H1 (cell line): ENCODE data around the gene OR13C9. TPM values are rescaled to one million over a fixed set of nuclear protein-coding genes. Genes with fewer than 3 reads are reported as not detected.

ENCODE experiments used
- CTCF ChIA-PET: fragments of 300-600 bp; sonication (Branson Sonifier 250); formaldehyde crosslinking; loops from one replicate; lab custom pipeline; 2021; ENCODE audit not compliant: partially characterized antibody; lab: Charles Lee
- POLR2A ChIA-PET: fragments of 300-600 bp; sonication (Branson Sonifier 250); formaldehyde crosslinking; loops from one replicate; lab custom pipeline; 2021; ENCODE audit warnings: inconsistent platforms; ENCODE audit not compliant: partially characterized antibody; lab: Charles Lee
- DNase-seq, 2 experiments: peaks; one replicate each; pipeline versions ENCODE4 v3.0.0 to v3.0.0-alpha.2; 2010 to 2022; ENCODE audit warnings: low spot score in 2 of 2, low read depth in 1 of 2, mixed read lengths in 1 of 2
- FAIRE-seq: peaks from 2 replicates; lab custom pipeline; 2011; peaks lifted over from hg19 to GRCh38; lab: Jason Lieb, UNC
- H2AFZ ChIP-seq: 2 replicates; pipeline ENCODE4 v1.8.1; 2012; ENCODE audit warnings: low read length, inconsistent platforms
- H2AK5ac ChIP-seq: 2 replicates; pipeline ENCODE4 v1.6.1; 2013; ENCODE audit warnings: low read depth, low read length
- H2BK120ac ChIP-seq: replicated peaks from 2 replicates; pipeline ENCODE3; 2013; ENCODE audit warnings: low read depth, low read length, inconsistent platforms
- H2BK12ac ChIP-seq: 2 replicates; pipeline ENCODE4 v1.6.1; 2013; ENCODE audit warnings: low read depth, low read length
- H2BK15ac ChIP-seq: 2 replicates; pipeline ENCODE4 v1.6.1; 2013; ENCODE audit warnings: low read length
- H2BK20ac ChIP-seq: 2 replicates; pipeline ENCODE4 v1.6.1; 2013; ENCODE audit warnings: low read length
- H2BK5ac ChIP-seq: 2 replicates; pipeline ENCODE4 v1.6.1; 2013; ENCODE audit warnings: low read depth, low read length
- H3K14ac ChIP-seq: 2 replicates; pipeline ENCODE4 v1.6.1; 2013; ENCODE audit warnings: inconsistent platforms; ENCODE audit not compliant: insufficient read length
- H3K18ac ChIP-seq: 2 replicates; pipeline ENCODE4 v1.6.1; 2013; ENCODE audit warnings: low read length; ENCODE audit errors: extremely low read depth
- H3K23ac ChIP-seq: 2 replicates; pipeline ENCODE4 v1.6.1; 2013; ENCODE audit warnings: inconsistent platforms; ENCODE audit not compliant: insufficient read length
- H3K23me2 ChIP-seq: 2 replicates; pipeline ENCODE4 v1.6.1; 2013; ENCODE audit warnings: low read depth, low read length
- H3K27ac ChIP-seq: 2 replicates; pipeline ENCODE4 v1.6.1; 2011; ENCODE audit warnings: low read depth, low read length, inconsistent platforms
- H3K27me3 ChIP-seq, 4 experiments: replicated peaks in 1 of 4; 1 replicate in 1 of 4; 2 replicates in 3 of 4; pipeline versions ENCODE4 v1.6.1 to v1.8.1; 2011 to 2013; ENCODE audit warnings: low read length in 3 of 4, mild to moderate bottlenecking in 3 of 4, inconsistent platforms in 2 of 4, mixed read lengths in 2 of 4, moderate library complexity in 1 of 4; ENCODE audit not compliant: control insufficient read depth in 3 of 4, insufficient read depth in 3 of 4; ENCODE audit errors: extremely low read depth in 1 of 4
- H3K36me3 ChIP-seq, 4 experiments: 2 replicates each; pipeline versions ENCODE4 v1.6.1 to v1.8.1; 2011 to 2013; ENCODE audit warnings: mild to moderate bottlenecking in 4 of 4, low read length in 3 of 4, moderate library complexity in 2 of 4, control low read depth in 1 of 4, inconsistent platforms in 1 of 4; ENCODE audit not compliant: insufficient read depth in 4 of 4, control insufficient read depth in 2 of 4
- H3K4ac ChIP-seq: replicated peaks from 2 replicates; pipeline ENCODE3; 2013; ENCODE audit warnings: low read length, low read depth, mixed read lengths, inconsistent platforms; ENCODE audit not compliant: insufficient read length
- H3K4me1 ChIP-seq, 4 experiments: replicated peaks in 1 of 4; 1 replicate in 1 of 4; 2 replicates in 3 of 4; pipeline versions ENCODE4 v1.6.1 to v1.8.1; 2011 to 2013; ENCODE audit warnings: low read length in 3 of 4, inconsistent platforms in 2 of 4, mixed read lengths in 1 of 4; ENCODE audit not compliant: insufficient read depth in 4 of 4, control insufficient read depth in 3 of 4
- H3K4me2 ChIP-seq, 2 experiments: 2 replicates each; pipeline versions ENCODE4 v1.6.1 to v1.8.1; 2011 to 2013; ENCODE audit warnings: low read depth in 2 of 2, low read length in 2 of 2, control low read depth in 1 of 2, inconsistent platforms in 1 of 2, mild to moderate bottlenecking in 1 of 2; ENCODE audit not compliant: insufficient read depth in 1 of 2
- H3K4me3 ChIP-seq, 4 experiments: fragments of 200-600, 300-600 bp in 1 of 4; sonication (generic), shearing (Covaris generic), sonication (Bioruptor Twin) in 1 of 4; 2 replicates each; pipeline versions ENCODE4 v1.5.1 to v1.8.1; 2011 to 2016; ENCODE audit warnings: low read length in 4 of 4, low read depth in 3 of 4, control low read depth in 2 of 4, inconsistent platforms in 2 of 4, mild to moderate bottlenecking in 2 of 4, mixed read lengths in 1 of 4, moderate library complexity in 1 of 4; ENCODE audit not compliant: insufficient read depth in 2 of 4; ENCODE audit errors: extremely low read depth in 1 of 4
- H3K56ac ChIP-seq: replicated peaks from 2 replicates; pipeline ENCODE3; 2013; ENCODE audit warnings: low read depth, mild to moderate bottlenecking, mixed read lengths, low read length, inconsistent platforms; ENCODE audit not compliant: insufficient read length
- H3K79me1 ChIP-seq: 2 replicates; pipeline ENCODE4 v1.6.1; 2013; ENCODE audit warnings: low read depth, low read length, control low read depth
- H3K79me2 ChIP-seq, 2 experiments: 2 replicates each; pipeline versions ENCODE4 v1.6.1 to v1.8.1; 2012 to 2013; ENCODE audit warnings: low read length in 2 of 2, mild to moderate bottlenecking in 2 of 2, inconsistent platforms in 1 of 2; ENCODE audit not compliant: insufficient read depth in 2 of 2, control insufficient read depth in 1 of 2
- H3K9ac ChIP-seq, 4 experiments: replicated peaks in 1 of 4; 1 replicate in 1 of 4; 2 replicates in 3 of 4; pipeline versions ENCODE4 v1.6.1 to v1.8.1; 2011 to 2013; ENCODE audit warnings: low read depth in 3 of 4, low read length in 3 of 4, control low read depth in 2 of 4, mild to moderate bottlenecking in 2 of 4, moderate library complexity in 2 of 4, inconsistent platforms in 1 of 4; ENCODE audit errors: extremely low read depth in 1 of 4
- H3K9me3 ChIP-seq, 2 experiments: 2 replicates each; pipeline versions ENCODE4 v1.6.1 to v1.8.1; 2012 to 2013; ENCODE audit warnings: mild to moderate bottlenecking in 2 of 2, moderate library complexity in 2 of 2, control low read depth in 1 of 2, inconsistent platforms in 1 of 2, low read depth in 1 of 2, low read length in 1 of 2, mixed read lengths in 1 of 2; ENCODE audit not compliant: insufficient read depth in 2 of 2
- H4K20me1 ChIP-seq, 2 experiments: replicated peaks in 1 of 2; 2 replicates each; pipeline versions ENCODE3 to v1.8.1; 2011 to 2013; ENCODE audit warnings: inconsistent platforms in 2 of 2, low read length in 2 of 2, mild to moderate bottlenecking in 1 of 2; ENCODE audit not compliant: insufficient read depth in 2 of 2, control insufficient read depth in 1 of 2
- H4K5ac ChIP-seq: 2 replicates; pipeline ENCODE4 v1.6.1; 2013; ENCODE audit warnings: low read length, low read depth, mixed read lengths, inconsistent platforms; ENCODE audit not compliant: insufficient read length
- H4K8ac ChIP-seq: 2 replicates; pipeline ENCODE4 v1.8.0; 2013; ENCODE audit warnings: mild to moderate bottlenecking, moderate library complexity, low read length, inconsistent platforms; ENCODE audit not compliant: insufficient read depth; ENCODE audit errors: extremely low read depth
- H4K91ac ChIP-seq: replicated peaks from 2 replicates; pipeline ENCODE3; 2013; ENCODE audit warnings: low read length, mixed read lengths, inconsistent platforms; ENCODE audit not compliant: insufficient read length
- BACH1 ChIP-seq: IDR thresholded peaks from 2 replicates; pipeline ENCODE4 v1.6.1; 2012; ENCODE audit warnings: low read length, improper control_type of control experiment
- BRCA1 ChIP-seq: IDR thresholded peaks from 2 replicates; pipeline ENCODE4 v1.6.1; 2012; ENCODE audit warnings: low read depth, low read length, improper control_type of control experiment
- CBX5 ChIP-seq: fragments of 300-800, 300-1000 bp; sonication (generic); IDR thresholded peaks from 2 replicates; pipeline ENCODE4 v1.7.1; 2016; ENCODE audit warnings: antibody characterized with exemption, low read length, low read depth
- CHD2 ChIP-seq: IDR thresholded peaks from 2 replicates; pipeline ENCODE4 v1.6.1; 2012; ENCODE audit warnings: low read length, improper control_type of control experiment
- CREB1 ChIP-seq: IDR thresholded peaks from 2 replicates; pipeline ENCODE4 v1.6.1; 2012; ENCODE audit warnings: inconsistent platforms
- EGR1 ChIP-seq: IDR thresholded peaks from 2 replicates; pipeline ENCODE4 v1.6.1; 2011; ENCODE audit warnings: low read depth, low read length, borderline replicate concordance
- EZH2 ChIP-seq: fragments of 200-600 bp; sonication (generic); IDR thresholded peaks from 2 replicates; pipeline ENCODE4 v1.7.1; 2012; ENCODE audit warnings: low read depth, mild to moderate bottlenecking, moderate library complexity, low read length, inconsistent platforms; ENCODE audit not compliant: severe bottlenecking
- GTF2F1 ChIP-seq: IDR thresholded peaks from 2 replicates; pipeline ENCODE4 v1.6.1; 2012; ENCODE audit warnings: low read depth, low read length, improper control_type of control experiment, borderline replicate concordance
- KDM5A ChIP-seq: fragments of 200-600 bp; IDR thresholded peaks from 2 replicates; pipeline ENCODE4 v1.7.1; 2012; ENCODE audit warnings: mild to moderate bottlenecking, low read length, inconsistent platforms, mixed read lengths
- NANOG ChIP-seq: IDR thresholded peaks from 2 replicates; pipeline ENCODE4 v1.6.1; 2011; ENCODE audit warnings: low read length, low read depth, mild to moderate bottlenecking, inconsistent platforms; ENCODE audit not compliant: insufficient read depth, poor library complexity, severe bottlenecking
- SIX5 ChIP-seq: IDR thresholded peaks from 2 replicates; pipeline ENCODE4 v1.6.1; 2011; ENCODE audit warnings: mild to moderate bottlenecking, low read depth, low read length
- SP4 ChIP-seq: IDR thresholded peaks from 2 replicates; pipeline ENCODE4 v1.6.1; 2012; ENCODE audit warnings: low read length, inconsistent platforms
- TBP ChIP-seq: IDR thresholded peaks from 2 replicates; pipeline ENCODE4 v1.6.1; 2011; ENCODE audit warnings: low read depth, low read length, improper control_type of control experiment
- WGBS, 2 experiments: shearing (Covaris generic) in 1 of 2; methylation state at CpG; one replicate each; pipeline versions ENCODE4 v1.1.6 to v1.1.7; 2013 to 2015; ENCODE audit warnings: low lambda C conversion rate in 2 of 2, mixed read lengths in 2 of 2, inconsistent platforms in 1 of 2, low coverage in 1 of 2, missing lambda C conversion rate in 1 of 2; ENCODE audit not compliant: insufficient replicate concordance in 2 of 2, insufficient coverage in 1 of 2, insufficient read length in 1 of 2; ENCODE audit errors: extremely low coverage in 1 of 2, missing lambda C conversion rate in 1 of 2; 5-methylcytosine and 5-hydroxymethylcytosine counted together
- polyA plus RNA-seq, 7 experiments: library from polyadenylated mRNA; depleted of rRNA in 3 of 7; stranded (reverse) in 5 of 7; unstranded in 2 of 7; fragments of >200 nt in 5 of 7; fragments of 200-250 nt in 2 of 7; gene quantifications; 1 replicate in 5 of 7; 2 replicates in 1 of 7; 4 replicates in 1 of 7; pipeline versions ENCODE4 v1.2.1 to v1.2.3, GENCODE V29; 2011 to 2013; ENCODE audit warnings: missing spikeins in 2 of 7, mixed read lengths in 2 of 7
- total RNA-seq: library from RNA; stranded (reverse); fragmentation: NEBNext Ultra II Directional; extraction: Animal tissue kit (Norgen Biotek cat#: 25700); gene quantifications from 2 replicates; pipeline ENCODE4 v1.2.1, GENCODE V29; 2021
- TF ChIP-seq, protein P1 (sequence below): IDR thresholded peaks from 2 replicates; pipeline ENCODE4 v1.6.1; 2012; ENCODE audit warnings: inconsistent platforms
- TF ChIP-seq, protein P2 (sequence below): IDR thresholded peaks from 2 replicates; pipeline ENCODE4 v1.6.1; 2012; ENCODE audit warnings: low read length, inconsistent platforms

The OR13C9 gene
- total and polyA plus RNA-seq, 2 of the 8 experiments (the other 6 are each of a cell fraction or from before 2014, with no cell fraction given), result not detected

DNA sequence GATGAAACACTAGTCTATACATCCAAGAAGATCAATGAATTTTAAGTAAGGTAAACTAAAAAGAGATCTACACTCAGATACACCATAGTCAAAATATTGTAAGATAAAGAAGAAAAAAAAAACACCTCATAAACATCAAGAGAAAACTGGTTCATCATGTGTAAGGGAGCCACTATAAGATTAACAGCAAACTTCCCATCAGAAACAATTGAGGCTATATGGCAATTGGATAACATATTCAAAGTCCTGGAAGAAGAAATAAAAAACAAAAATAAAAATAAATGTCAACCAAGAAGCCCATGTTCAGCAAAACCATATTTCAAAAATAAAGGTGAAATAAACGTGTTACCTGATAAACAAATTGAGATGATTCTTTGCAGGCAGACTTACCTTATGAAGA, 45.4 kb downstream of the OR13C9 start:
- Histone ChIP-seq H2AK5ac (no peak overlapping the region), H2BK20ac (no peak overlapping the region), H3K79me2 (no peaks in the 10 kb centered on the region), H2AFZ (no peak overlapping the region), H3K36me3 (no peaks in the 10 kb centered on the region), H2BK120ac (no peak overlapping the region), H2BK15ac (no peak overlapping the region), H3K27me3 (no peaks in the 10 kb centered on the region), H3K4me2 (no peak overlapping the region), H3K79me1 (no peaks in the 10 kb centered on the region), H3K9me3 (no peaks in the 10 kb centered on the region), H4K5ac (no peak overlapping the region), H2BK12ac (no peak overlapping the region), H3K4me1 (no peaks in the 10 kb centered on the region), H4K8ac (no peak overlapping the region), H4K20me1 (no peaks in the 10 kb centered on the region), H3K23me2 (no peaks in the 10 kb centered on the region), H3K14ac (no peak overlapping the region), H3K4ac (no peak overlapping the region), H4K91ac (no peak overlapping the region), H3K9ac (no peak overlapping the region), H2BK5ac (no peak overlapping the region), H3K4me3 (no peak overlapping the region), H3K23ac (no peak overlapping the region), H3K56ac (no peak overlapping the region), H3K18ac (no peak overlapping the region), H3K27ac (no peak overlapping the region)
- ChIA-PET POLR2A (no interaction called here), CTCF (no interaction called here)
- DNase-seq (no peak), FAIRE-seq (no peak)
- WGBS, 2 experiments, result 84% methylated on average over 1 of the region's 1 CpG; no CpG with 5 or more reads in 1 of the 2 experiments
- TF ChIP-seq, protein P1, sequence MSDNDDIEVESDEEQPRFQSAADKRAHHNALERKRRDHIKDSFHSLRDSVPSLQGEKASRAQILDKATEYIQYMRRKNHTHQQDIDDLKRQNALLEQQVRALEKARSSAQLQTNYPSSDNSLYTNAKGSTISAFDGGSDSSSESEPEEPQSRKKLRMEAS, result no peak
- TF ChIP-seq EGR1 (no peak), TBP (no peak), BACH1 (no peak), EZH2 (no peak), KDM5A (no peak), SIX5 (no peak), CREB1 (no peak), SP4 (no peak), GTF2F1 (no peak), NANOG (no peak), CBX5 (no peak), CHD2 (no peak), BRCA1 (no peak)
- TF ChIP-seq, protein P2, sequence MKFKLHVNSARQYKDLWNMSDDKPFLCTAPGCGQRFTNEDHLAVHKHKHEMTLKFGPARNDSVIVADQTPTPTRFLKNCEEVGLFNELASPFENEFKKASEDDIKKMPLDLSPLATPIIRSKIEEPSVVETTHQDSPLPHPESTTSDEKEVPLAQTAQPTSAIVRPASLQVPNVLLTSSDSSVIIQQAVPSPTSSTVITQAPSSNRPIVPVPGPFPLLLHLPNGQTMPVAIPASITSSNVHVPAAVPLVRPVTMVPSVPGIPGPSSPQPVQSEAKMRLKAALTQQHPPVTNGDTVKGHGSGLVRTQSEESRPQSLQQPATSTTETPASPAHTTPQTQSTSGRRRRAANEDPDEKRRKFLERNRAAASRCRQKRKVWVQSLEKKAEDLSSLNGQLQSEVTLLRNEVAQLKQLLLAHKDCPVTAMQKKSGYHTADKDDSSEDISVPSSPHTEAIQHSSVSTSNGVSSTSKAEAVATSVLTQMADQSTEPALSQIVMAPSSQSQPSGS, result no peak
